Measurements from ENCODE around the gene LMX1B. TPM values are rescaled to one million over a fixed set of nuclear protein-coding genes. Genes with fewer than 3 reads are reported as not detected.

The LMX1B gene
- total RNA-seq, 1 donor from 2014 or later = 0.14 TPM

GRCh38 chr9:126639318-126640000 is 25.7 kb downstream of the LMX1B start:
- no peak for TF ChIP-seq CTCF (IDR thresholded peaks at IDR 0.05)
- Histone ChIP-seq H3K27ac (no peak overlapping the region), H3K4me3 (no peak overlapping the region), H3K9me3 (no peaks in the 10 kb centered on the region), H3K4me1 (peaks cover 3% of the 10 kb centered on the region), H3K27me3 (peaks cover 64% of the 10 kb centered on the region), H3K36me3 (no peaks in the 10 kb centered on the region)
- ATAC-seq = no peak
- intact Hi-C loops (cut with DNase I) = no loop called here
- DNase-seq = no peak

- no peaks in the 10 kb centered on the region for H3K9me3 ChIP-seq
- H3K36me3 ChIP-seq = no peaks in the 10 kb centered on the region
- peaks cover 78% of the 10 kb centered on the region for H3K27me3 ChIP-seq
- no peak overlapping the region for H3K27ac ChIP-seq
- TF ChIP-seq CTCF (IDR thresholded peaks at IDR 0.05) = no peak
- intact Hi-C loops (cut with DNase I) = no loop called here
- H3K4me3 ChIP-seq = no peak overlapping the region
- peaks cover 3% of the 10 kb centered on the region for H3K4me1 ChIP-seq
- DNase-seq (no peak), ATAC-seq (no peak)
Measured at GRCh38 chr9:126641118-126641851, 27.6 kb downstream of the LMX1B start.

- Histone ChIP-seq H3K9me3 (no peaks in the 10 kb centered on the region), H3K36me3 (no peaks in the 10 kb centered on the region), H3K27ac (no peak overlapping the region), H3K4me3 (no peak overlapping the region), H3K4me1 (peaks cover 3% of the 10 kb centered on the region), H3K27me3 (peaks cover 80% of the 10 kb centered on the region)
- ATAC-seq (no peak), DNase-seq (no peak)
- TF ChIP-seq CTCF (IDR thresholded peaks at IDR 0.05) = no peak
- intact Hi-C loops (cut with DNase I) = no loop called here
Measured at GRCh38 chr9:126642010-126642744, 28.4 kb downstream of the LMX1B start.

- TF ChIP-seq CTCF (IDR thresholded peaks at IDR 0.05) = no peak
- Histone ChIP-seq H3K4me1 (peaks cover 3% of the 10 kb centered on the region), H3K27ac (no peak overlapping the region), H3K27me3 (peaks cover 80% of the 10 kb centered on the region), H3K9me3 (no peaks in the 10 kb centered on the region), H3K4me3 (no peak overlapping the region), H3K36me3 (no peaks in the 10 kb centered on the region)
- ATAC-seq (no peak), DNase-seq (no peak)
- intact Hi-C loops (cut with DNase I) = no loop called here
Measured at GRCh38 chr9:126642839-126643238, 29.1 kb downstream of the LMX1B start.

GRCh38 chr9:126643945-126644527 is 30.3 kb downstream of the LMX1B start:
- H3K36me3 ChIP-seq = no peaks in the 10 kb centered on the region
- H3K27me3 ChIP-seq = peaks cover 77% of the 10 kb centered on the region
- no peaks in the 10 kb centered on the region for H3K4me1 ChIP-seq
- DNase-seq = no peak
- intact Hi-C loops (cut with DNase I) = no loop called here
- ATAC-seq = no peak
- H3K27ac ChIP-seq = no peak overlapping the region
- H3K4me3 ChIP-seq = no peak overlapping the region
- no peaks in the 10 kb centered on the region for H3K9me3 ChIP-seq
- TF ChIP-seq CTCF (IDR thresholded peaks at IDR 0.05) = no peak

Measured in upper lobe of right lung (tissue), 1 donor.